Measurements from ENCODE around the gene CDK10. TPM values are rescaled to one million over a fixed set of nuclear protein-coding genes. Genes with fewer than 3 reads are reported as not detected.

CDK10 gene
- total RNA-seq, 2 donors from 2014 or later = 47.5 to 105 TPM

DNA sequence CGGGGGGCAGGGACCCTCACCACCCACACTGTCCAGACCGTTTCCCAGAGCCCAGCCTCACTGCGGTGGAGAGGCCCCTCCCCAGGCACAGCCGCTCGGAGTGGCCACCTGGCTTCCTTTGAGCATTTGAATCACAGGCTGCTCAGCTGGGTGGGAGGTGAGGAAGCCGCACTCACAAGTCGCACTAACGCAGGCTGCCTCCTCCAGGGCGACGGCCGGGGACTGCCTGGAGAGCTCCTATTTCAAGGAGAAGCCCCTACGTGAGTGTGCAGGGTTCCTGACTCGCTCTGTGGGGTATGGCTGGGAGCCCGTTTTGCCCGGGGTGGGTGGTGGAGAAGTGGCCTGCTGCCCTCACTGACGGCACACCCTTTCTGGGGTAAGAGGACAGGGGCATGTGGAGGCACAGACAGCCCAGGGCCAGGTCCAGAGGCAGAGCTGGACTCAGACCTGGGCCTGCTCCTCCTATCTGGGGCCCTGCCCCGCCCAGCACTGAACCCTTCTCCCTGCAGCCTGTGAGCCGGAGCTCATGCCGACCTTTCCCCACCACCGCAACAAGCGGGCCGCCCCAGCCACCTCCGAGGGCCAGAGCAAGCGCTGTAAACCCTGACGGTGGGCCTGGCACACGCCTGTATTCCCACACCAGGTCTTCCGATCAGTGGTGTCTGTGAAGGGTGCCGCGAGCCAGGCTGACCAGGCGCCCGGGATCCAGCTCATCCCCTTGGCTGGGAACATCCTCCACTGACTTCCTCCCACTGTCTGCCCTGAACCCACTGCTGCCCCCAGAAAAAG is 8.8 kb downstream of the CDK10 start:
- Histone ChIP-seq H3K36me3 (replicated peaks in 1 of 2; ENCODE audit: insufficient read depth in 1 of 2, low read depth in 2 of 2) (peaks cover 9 to 27% of the 10 kb centered on the region in 2 donors), H3K4me1 (peaks cover 11% of the 10 kb centered on the region), H3K9me3 (no peaks in the 10 kb centered on the region), H3K27ac (no peak overlapping the region), H3K27me3 (no peaks in the 10 kb centered on the region), H3K4me3 (no peak overlapping the region)
- 85 to 92% methylated on average over 15 to 30 of the region's 31 CpGs for WGBS, 2 donors
- TF ChIP-seq POLR2A (IDR thresholded peaks at IDR 0.05) = no peak
- TF ChIP-seq CTCF (IDR thresholded peaks at IDR 0.05) = no peak
- no peak for DNase-seq
- intact Hi-C loops (cut with DNase I) = no loop called here
- no peak for ATAC-seq

GRCh38 chr16:89695875-89696669 is 9.6 kb downstream of the CDK10 start:
- DNase-seq (no peak), ATAC-seq (no peak)
- H3K4me3 ChIP-seq = no peak overlapping the region
- no peak for TF ChIP-seq CTCF (IDR thresholded peaks at IDR 0.05)
- no peak for TF ChIP-seq POLR2A (IDR thresholded peaks at IDR 0.05)
- peaks cover 19% of the 10 kb centered on the region for H3K4me1 ChIP-seq
- H3K27me3 ChIP-seq = no peaks in the 10 kb centered on the region
- peaks cover 9 to 22% of the 10 kb centered on the region in 2 donors for H3K36me3 ChIP-seq (replicated peaks in 1 of 2; ENCODE audit: insufficient read depth in 1 of 2, low read depth in 2 of 2)
- intact Hi-C loops (cut with DNase I) = no loop called here
- 64 to 76% methylated on average over 7 to 24 of the region's 25 CpGs for WGBS, 2 donors
- H3K9me3 ChIP-seq = no peaks in the 10 kb centered on the region
- H3K27ac ChIP-seq = no peak overlapping the region

DNA sequence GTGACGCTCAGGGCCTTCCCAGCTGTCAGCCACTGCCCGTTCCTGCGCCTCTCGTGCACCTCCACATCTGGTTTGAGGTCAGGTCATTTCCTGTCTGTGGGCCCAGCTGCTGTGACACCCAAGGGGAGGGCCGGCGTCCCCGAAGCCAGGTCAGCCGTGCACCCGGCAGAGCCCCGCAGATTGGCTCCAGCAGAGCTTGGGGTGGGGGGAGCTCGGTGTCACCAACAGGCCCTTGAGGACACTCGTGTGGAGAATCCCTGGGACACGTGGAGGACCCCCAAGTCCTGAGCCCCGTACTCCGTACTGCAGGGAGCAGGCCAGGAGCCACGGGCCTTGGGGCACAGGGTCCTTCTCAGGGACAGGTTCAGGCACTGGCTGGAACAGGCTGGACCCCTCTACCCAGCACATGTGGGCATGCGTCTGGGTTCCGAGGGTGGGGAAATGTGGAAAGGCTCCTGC is 10.2 kb downstream of the CDK10 start:
- Histone ChIP-seq H3K36me3 (replicated peaks in 1 of 2; ENCODE audit: insufficient read depth in 1 of 2, low read depth in 2 of 2) (peaks cover 8 to 16% of the 10 kb centered on the region in 2 donors), H3K9me3 (no peaks in the 10 kb centered on the region), H3K4me1 (peaks cover 19% of the 10 kb centered on the region), H3K27ac (no peak overlapping the region), H3K4me3 (no peak overlapping the region), H3K27me3 (no peaks in the 10 kb centered on the region)
- ATAC-seq = no peak
- 75 to 91% methylated on average over 4 to 15 of the region's 18 CpGs for WGBS, 2 donors
- intact Hi-C loops (cut with DNase I) = no loop called here
- DNase-seq = no peak
- TF ChIP-seq CTCF (IDR thresholded peaks at IDR 0.05) (no peak), POLR2A (IDR thresholded peaks at IDR 0.05) (no peak)

GRCh38 chr16:89697161-89697615 is 10.7 kb downstream of the CDK10 start:
- Histone ChIP-seq H3K27ac (no peak overlapping the region), H3K36me3 (replicated peaks in 1 of 2; ENCODE audit: insufficient read depth in 1 of 2, low read depth in 2 of 2) (peaks cover 3 to 15% of the 10 kb centered on the region in 2 donors), H3K27me3 (no peaks in the 10 kb centered on the region), H3K4me3 (no peak overlapping the region), H3K9me3 (no peaks in the 10 kb centered on the region), H3K4me1 (peaks cover 21% of the 10 kb centered on the region)
- peak in 3 of 4 donors; percentile 47 to 61 (median 57) for DNase-seq
- TF ChIP-seq CTCF (IDR thresholded peaks at IDR 0.05) = no peak
- no peak for TF ChIP-seq POLR2A (IDR thresholded peaks at IDR 0.05)
- 90% methylated on average over 17 of the region's 19 CpGs; no CpG with 5 or more reads in 1 of the 2 donors for WGBS, 2 donors
- no peak for ATAC-seq
- intact Hi-C loops (cut with DNase I) = no loop called here
